OCI-LY1 (cell line): ENCODE data around the gene IDUA.

Source experiments
- EZH2 ChIP-seq: fragments of 200-600 bp; sonication (generic), shearing (Covaris generic); IDR thresholded peaks from 2 replicates; pipeline ENCODE4 v1.8.0; 2017; ENCODE audit warnings: borderline replicate concordance, mixed run types, mild to moderate bottlenecking, antibody characterized with exemption, low read length, moderate library complexity, mixed read lengths
- TF ChIP-seq, protein P1 (sequence below): fragments of 200-600 bp; sonication (generic), shearing (Covaris generic); IDR thresholded peaks from 2 replicates; pipeline ENCODE4 v1.5.1; 2017; ENCODE audit warnings: mild to moderate bottlenecking, antibody characterized with exemption, low read length, moderate library complexity, mixed read lengths

DNA sequence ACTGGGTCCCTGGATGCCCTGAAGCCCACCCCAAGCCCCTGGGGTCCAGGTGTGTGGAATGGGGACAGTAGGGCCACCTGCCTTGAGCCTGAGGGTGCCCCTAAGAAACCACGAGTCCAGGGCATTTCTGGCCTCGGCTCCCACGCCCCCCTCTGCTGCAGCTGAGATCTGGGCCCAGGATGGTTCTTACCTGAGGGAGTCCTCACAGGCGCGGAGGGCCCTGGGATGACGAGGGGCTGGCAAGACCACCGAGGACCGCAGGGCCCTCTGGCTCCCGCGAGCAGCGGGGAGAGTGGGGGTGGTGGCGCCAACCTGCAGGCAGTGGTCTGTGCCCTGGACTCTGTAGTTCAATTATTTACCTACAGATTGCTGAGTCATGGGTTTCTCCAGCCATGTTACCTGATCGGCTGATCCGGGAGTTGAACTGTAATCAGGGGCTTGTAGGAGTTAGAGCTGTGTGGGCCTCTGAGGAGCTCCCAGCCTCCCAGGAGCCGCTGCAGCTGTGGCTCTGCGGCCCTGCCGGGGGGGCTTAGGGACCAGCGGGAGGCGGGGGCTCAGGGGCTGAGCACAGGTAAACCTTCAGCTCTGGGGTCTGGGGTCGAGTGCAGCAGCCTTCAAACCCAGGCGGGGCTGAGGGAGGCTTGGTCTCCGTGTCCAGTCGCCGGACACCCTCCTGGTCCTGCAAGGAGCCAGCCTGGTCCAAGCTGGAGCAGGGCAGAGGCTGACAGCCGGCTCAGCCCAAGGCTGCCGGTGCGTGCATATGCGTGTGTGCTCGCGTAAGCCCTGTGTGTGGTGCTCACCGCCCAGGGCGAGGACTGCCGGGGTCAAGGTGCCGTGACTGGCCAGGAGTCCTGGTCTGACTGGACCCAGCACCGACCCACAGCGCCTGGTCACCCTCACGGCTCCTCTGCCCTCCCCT, 6.5 kb downstream of the IDUA start, which contains the start of gene SLC26A1:
- TF ChIP-seq, protein P1, sequence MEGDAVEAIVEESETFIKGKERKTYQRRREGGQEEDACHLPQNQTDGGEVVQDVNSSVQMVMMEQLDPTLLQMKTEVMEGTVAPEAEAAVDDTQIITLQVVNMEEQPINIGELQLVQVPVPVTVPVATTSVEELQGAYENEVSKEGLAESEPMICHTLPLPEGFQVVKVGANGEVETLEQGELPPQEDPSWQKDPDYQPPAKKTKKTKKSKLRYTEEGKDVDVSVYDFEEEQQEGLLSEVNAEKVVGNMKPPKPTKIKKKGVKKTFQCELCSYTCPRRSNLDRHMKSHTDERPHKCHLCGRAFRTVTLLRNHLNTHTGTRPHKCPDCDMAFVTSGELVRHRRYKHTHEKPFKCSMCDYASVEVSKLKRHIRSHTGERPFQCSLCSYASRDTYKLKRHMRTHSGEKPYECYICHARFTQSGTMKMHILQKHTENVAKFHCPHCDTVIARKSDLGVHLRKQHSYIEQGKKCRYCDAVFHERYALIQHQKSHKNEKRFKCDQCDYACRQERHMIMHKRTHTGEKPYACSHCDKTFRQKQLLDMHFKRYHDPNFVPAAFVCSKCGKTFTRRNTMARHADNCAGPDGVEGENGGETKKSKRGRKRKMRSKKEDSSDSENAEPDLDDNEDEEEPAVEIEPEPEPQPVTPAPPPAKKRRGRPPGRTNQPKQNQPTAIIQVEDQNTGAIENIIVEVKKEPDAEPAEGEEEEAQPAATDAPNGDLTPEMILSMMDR = no peak
- TF ChIP-seq EZH2 = no peak
